ENCODE measurements around the gene LCMT1. TPM values are rescaled to one million over a fixed set of nuclear protein-coding genes. Genes with fewer than 3 reads are reported as not detected.
"Not testable (repeated sequence)": the region's sequence is repeated elsewhere in the genome, so short reads cannot be mapped to it uniquely, and the experiment has no call there.

LCMT1 gene
- polyA plus RNA-seq, 3 donors: 27.2 to 34.2 (median 33.1) TPM

GRCh38 chr16:25177512-25177830 is 65.9 kb downstream of the LCMT1 start:
- no peak overlapping the region for H2AFZ ChIP-seq (ENCODE audit: insufficient read depth, low read depth, low read length, poor library complexity, severe bottlenecking)
- Mint-ChIP-seq H3K36me3 (peaks cover 38 to 49% of the 10 kb centered on the region in 2 donors), H3K27me3 (ENCODE audit: low read depth in 3 of 3) (peaks cover 0 to 1% (median 0%) of the 10 kb centered on the region in 3 donors), H3K27ac (peak overlapping the region in 1 of 7 donors; percentile 41), H3K9me3 (no peaks in the 10 kb centered on the region), H3K4me3 (no peak overlapping the region), H3K4me1 (peaks cover 6% of the 10 kb centered on the region)
- no peak overlapping the region for H3K27ac ChIP-seq (ENCODE audit: low read depth in 1 of 2, low read length in 2 of 2)
- no peaks in the 10 kb centered on the region for H4K20me1 ChIP-seq (ENCODE audit: insufficient read depth, low read length)
- H3K4me1 ChIP-seq (ENCODE audit: control insufficient read depth in 1 of 2, insufficient read depth in 2 of 2, low read length in 2 of 2): no peaks in the 10 kb centered on the region
- no peaks in the 10 kb centered on the region for H3K27me3 ChIP-seq (ENCODE audit: control insufficient read depth in 2 of 2, insufficient read depth in 2 of 2, low read length in 2 of 2)
- peaks cover 14 to 52% of the 10 kb centered on the region in 2 donors for H3K36me3 ChIP-seq (replicated peaks in 1 of 2; ENCODE audit: control insufficient read depth in 1 of 2, insufficient read depth in 2 of 2, low read length in 2 of 2)
- no peak overlapping the region for H3K9ac ChIP-seq (ENCODE audit: insufficient read depth, low read length, poor library complexity, severe bottlenecking)
- intact Hi-C loops (cut with micrococcal nuclease): no loop called here
- H3K9me3 ChIP-seq (replicated peaks in 1 of 2; ENCODE audit: control insufficient read depth in 1 of 2, insufficient read depth in 1 of 2, low read length in 2 of 2): no peaks in the 10 kb centered on the region
- WGBS (ENCODE audit: insufficient coverage): no CpG with 5 or more reads among the region's 3 CpGs
- no peak for TF ChIP-seq CTCF (IDR thresholded peaks at IDR 0.05)
- no peak overlapping the region for H3K4me2 ChIP-seq (replicated peaks; ENCODE audit: extremely low read depth, low read length, poor library complexity, severe bottlenecking)
- no peaks in the 10 kb centered on the region for H3K79me2 ChIP-seq (ENCODE audit: insufficient read depth, low read length)
- H3K4me3 ChIP-seq (replicated peaks in 1 of 3; ENCODE audit: low read depth in 2 of 3, low read length in 3 of 3): no peak overlapping the region
- no peak for DNase-seq

- Histone ChIP-seq H3K79me2 (ENCODE audit: insufficient read depth, low read length) (no peaks in the 10 kb centered on the region), H2AFZ (ENCODE audit: insufficient read depth, low read depth, low read length, poor library complexity, severe bottlenecking) (no peak overlapping the region), H3K4me1 (ENCODE audit: control insufficient read depth in 1 of 2, insufficient read depth in 2 of 2, low read length in 2 of 2) (no peaks in the 10 kb centered on the region), H3K36me3 (replicated peaks in 1 of 2; ENCODE audit: control insufficient read depth in 1 of 2, insufficient read depth in 2 of 2, low read length in 2 of 2) (peaks cover 13 to 46% of the 10 kb centered on the region in 2 donors), H3K27me3 (ENCODE audit: control insufficient read depth in 2 of 2, insufficient read depth in 2 of 2, low read length in 2 of 2) (no peaks in the 10 kb centered on the region), H3K4me3 (replicated peaks in 1 of 3; ENCODE audit: low read depth in 2 of 3, low read length in 3 of 3) (no peak overlapping the region), H4K20me1 (ENCODE audit: insufficient read depth, low read length) (no peaks in the 10 kb centered on the region), H3K9ac (ENCODE audit: insufficient read depth, low read length, poor library complexity, severe bottlenecking) (no peak overlapping the region), H3K27ac (ENCODE audit: low read depth in 1 of 2, low read length in 2 of 2) (no peak overlapping the region), H3K4me2 (replicated peaks; ENCODE audit: extremely low read depth, low read length, poor library complexity, severe bottlenecking) (no peak overlapping the region), H3K9me3 (replicated peaks in 1 of 2; ENCODE audit: control insufficient read depth in 1 of 2, insufficient read depth in 1 of 2, low read length in 2 of 2) (no peaks in the 10 kb centered on the region)
- peaks cover 32 to 44% of the 10 kb centered on the region in 2 donors for H3K36me3 Mint-ChIP-seq
- no peak for DNase-seq
- H3K9me3 Mint-ChIP-seq: no peaks in the 10 kb centered on the region
- peaks cover 0 to 3% (median 0%) of the 10 kb centered on the region in 3 donors for H3K27me3 Mint-ChIP-seq (ENCODE audit: low read depth in 3 of 3)
- intact Hi-C loops (cut with micrococcal nuclease): no loop called here
- WGBS (ENCODE audit: insufficient coverage): 70% methylated on average over 18 of the region's 20 CpGs
- no peak for TF ChIP-seq CTCF (IDR thresholded peaks at IDR 0.05)
- H3K4me1 Mint-ChIP-seq: peaks cover 6% of the 10 kb centered on the region
- H3K27ac Mint-ChIP-seq: peak overlapping the region; percentile 38 to 70 (median 58)
- H3K4me3 Mint-ChIP-seq: no peak overlapping the region
These were observed 66.5 kb downstream of the LCMT1 start for GRCh38 chr16:25177831-25178688.

DNA sequence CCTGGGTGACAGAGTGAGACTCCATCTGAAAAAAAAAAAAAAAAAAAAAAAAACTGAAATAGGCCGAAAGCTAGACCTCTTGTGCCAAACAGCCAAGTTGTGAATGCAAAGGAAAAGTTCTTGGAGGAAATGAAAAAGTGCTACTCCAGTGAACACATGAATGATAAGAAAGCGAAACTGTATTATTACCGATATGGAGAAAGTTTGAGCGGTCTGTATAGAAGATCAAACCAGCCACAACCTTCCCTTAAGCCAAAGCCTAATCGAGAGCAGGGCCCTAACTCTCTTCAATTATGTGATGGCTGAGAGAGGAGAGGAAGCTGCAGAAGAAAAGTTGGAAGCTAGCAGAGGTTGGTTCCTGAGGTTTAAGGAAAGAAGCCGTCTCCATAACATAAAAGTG is 69.7 kb downstream of the LCMT1 start:
- H3K27ac Mint-ChIP-seq; H3K9ac ChIP-seq (ENCODE audit: insufficient read depth, low read length, poor library complexity, severe bottlenecking); H3K27me3 ChIP-seq (ENCODE audit: control insufficient read depth in 2 of 2, insufficient read depth in 2 of 2, low read length in 2 of 2); H2AFZ ChIP-seq (ENCODE audit: insufficient read depth, low read depth, low read length, poor library complexity, severe bottlenecking); intact Hi-C loops (cut with micrococcal nuclease); H3K9me3 Mint-ChIP-seq; H3K4me2 ChIP-seq (replicated peaks; ENCODE audit: extremely low read depth, low read length, poor library complexity, severe bottlenecking); H3K27ac ChIP-seq (ENCODE audit: low read depth in 1 of 2, low read length in 2 of 2); H3K27me3 Mint-ChIP-seq (ENCODE audit: low read depth in 3 of 3); DNase-seq; H4K20me1 ChIP-seq (ENCODE audit: insufficient read depth, low read length); H3K79me2 ChIP-seq (ENCODE audit: insufficient read depth, low read length); H3K4me3 Mint-ChIP-seq; H3K4me3 ChIP-seq (replicated peaks in 1 of 3; ENCODE audit: low read depth in 2 of 3, low read length in 3 of 3); H3K4me1 Mint-ChIP-seq; H3K9me3 ChIP-seq (replicated peaks in 1 of 2; ENCODE audit: control insufficient read depth in 1 of 2, insufficient read depth in 1 of 2, low read length in 2 of 2); H3K4me1 ChIP-seq (ENCODE audit: control insufficient read depth in 1 of 2, insufficient read depth in 2 of 2, low read length in 2 of 2): not testable (repeated sequence)
- peaks cover 15 to 20% of the 10 kb centered on the region in 2 donors for H3K36me3 Mint-ChIP-seq
- H3K36me3 ChIP-seq (replicated peaks in 1 of 2; ENCODE audit: control insufficient read depth in 1 of 2, insufficient read depth in 2 of 2, low read length in 2 of 2): peaks cover 6 to 15% of the 10 kb centered on the region in 2 donors
- 88% methylated on average over 1 of the region's 6 CpGs for WGBS (ENCODE audit: insufficient coverage)

Measured in CD14-positive monocyte (primary cell).